SU-DHL-6 (cell line): ENCODE measurements around the gene ADRB1.

Experiments
- H2AFZ ChIP-seq: fragments of 200-600 bp; sonication (generic); 2 replicates; pipeline ENCODE4 v1.6.1; 2014; ENCODE audit warnings: low read depth, mild to moderate bottlenecking, moderate library complexity, mixed read lengths, antibody characterized with exemption, low read length; ENCODE audit not compliant: severe bottlenecking
- H3F3A ChIP-seq: fragments of 200-600 bp; shearing (Covaris generic); 2 replicates; pipeline ENCODE4 v1.6.0; 2016; ENCODE audit warnings: antibody characterized with exemption, mild to moderate bottlenecking; ENCODE audit not compliant: insufficient read depth
- H3K27ac ChIP-seq: fragments of 200-600 bp; sonication (generic); 2 replicates; pipeline ENCODE4 v1.5.1; 2016; ENCODE audit warnings: low read depth, mild to moderate bottlenecking, low read length, moderate library complexity, mixed read lengths
- H3K27me3 ChIP-seq: fragments of 200-600 bp; sonication (generic), shearing (Covaris generic); 2 replicates; pipeline ENCODE4 v1.6.0; 2014; ENCODE audit warnings: mild to moderate bottlenecking, low read length
- H3K36me3 ChIP-seq: fragments of 200-600 bp; sonication (generic); 2 replicates; pipeline ENCODE4 v1.6.1; 2014; ENCODE audit warnings: mild to moderate bottlenecking, low read length, mixed read lengths
- H3K4me2 ChIP-seq: fragments of 300-600, 200-600 bp; shearing (Covaris generic), sonication (generic); 2 replicates; pipeline ENCODE4 v1.6.0; 2014; ENCODE audit warnings: low read length, low read depth, mild to moderate bottlenecking; ENCODE audit not compliant: poor library complexity, severe bottlenecking
- H3K4me3 ChIP-seq: fragments of 200-600 bp; sonication (generic); 2 replicates; pipeline ENCODE4 v1.5.1; 2014; ENCODE audit warnings: antibody characterized with exemption, low read length, mild to moderate bottlenecking, mixed read lengths; ENCODE audit not compliant: insufficient read depth, poor library complexity, severe bottlenecking
- H3K79me2 ChIP-seq: fragments of 200-600 bp; sonication (generic); 2 replicates; pipeline ENCODE4 v1.6.1; 2014; ENCODE audit warnings: mild to moderate bottlenecking, low read length, moderate library complexity; ENCODE audit not compliant: insufficient read depth
- H3K9ac ChIP-seq: fragments of 200-600 bp; sonication (generic); 2 replicates; pipeline ENCODE4 v1.7.0; 2014; ENCODE audit warnings: mild to moderate bottlenecking, low read length
- H3K9me2 ChIP-seq: fragments of 200-600 bp; sonication (generic); replicated peaks from 2 replicates; pipeline ENCODE4 v1.6.1; 2014; ENCODE audit warnings: low read length; ENCODE audit not compliant: insufficient read depth
- H3K9me3 ChIP-seq: fragments of 200-600 bp; sonication (generic); 2 replicates; pipeline ENCODE4 v1.6.1; 2014; ENCODE audit warnings: low read length, mixed read lengths; ENCODE audit not compliant: insufficient read depth
- H4K20me1 ChIP-seq: fragments of 200-600 bp; sonication (generic); 2 replicates; pipeline ENCODE4 v1.6.1; 2014; ENCODE audit warnings: low read depth, mild to moderate bottlenecking, antibody characterized with exemption, low read length, moderate library complexity, mixed read lengths
- EZH2phosphoT487 ChIP-seq: fragments of 200-600 bp; sonication (generic), shearing (Covaris generic); conservative IDR thresholded peaks from 2 replicates; pipeline ENCODE4 v1.6.1; 2018; ENCODE audit warnings: mild to moderate bottlenecking, antibody characterized with exemption, low read length, moderate library complexity, mixed read lengths
- TF ChIP-seq, protein P1 (sequence below): fragments of 200-600 bp; sonication (generic); IDR thresholded peaks from one replicate; pipeline ENCODE4 v1.5.1; 2017; ENCODE audit warnings: antibody characterized with exemption, mild to moderate bottlenecking, low read length, moderate library complexity; ENCODE audit not compliant: insufficient read depth, poor library complexity, severe bottlenecking

Gene ADRB1

DNA sequence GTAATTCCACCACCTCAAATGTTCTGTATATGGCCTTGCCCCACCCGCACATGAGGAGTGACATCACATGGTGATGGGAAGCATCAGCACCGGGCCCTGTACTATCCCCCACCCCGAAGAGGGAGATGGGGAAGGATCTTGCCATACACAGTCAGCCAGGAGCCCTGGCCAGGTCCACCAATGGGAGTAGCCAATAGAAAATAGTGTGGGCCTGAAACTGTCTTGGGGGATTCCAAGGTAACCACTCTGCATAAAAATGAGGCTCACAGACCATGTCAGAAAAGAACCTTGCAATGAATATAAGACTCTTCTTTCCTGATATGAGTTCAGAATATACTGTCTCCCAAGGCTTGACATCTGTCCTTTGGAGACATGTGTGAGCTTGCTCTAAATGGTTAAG, 51.1 kb downstream of the ADRB1 start:
- TF ChIP-seq EZH2phosphoT487, result no peak
- TF ChIP-seq, protein P1, sequence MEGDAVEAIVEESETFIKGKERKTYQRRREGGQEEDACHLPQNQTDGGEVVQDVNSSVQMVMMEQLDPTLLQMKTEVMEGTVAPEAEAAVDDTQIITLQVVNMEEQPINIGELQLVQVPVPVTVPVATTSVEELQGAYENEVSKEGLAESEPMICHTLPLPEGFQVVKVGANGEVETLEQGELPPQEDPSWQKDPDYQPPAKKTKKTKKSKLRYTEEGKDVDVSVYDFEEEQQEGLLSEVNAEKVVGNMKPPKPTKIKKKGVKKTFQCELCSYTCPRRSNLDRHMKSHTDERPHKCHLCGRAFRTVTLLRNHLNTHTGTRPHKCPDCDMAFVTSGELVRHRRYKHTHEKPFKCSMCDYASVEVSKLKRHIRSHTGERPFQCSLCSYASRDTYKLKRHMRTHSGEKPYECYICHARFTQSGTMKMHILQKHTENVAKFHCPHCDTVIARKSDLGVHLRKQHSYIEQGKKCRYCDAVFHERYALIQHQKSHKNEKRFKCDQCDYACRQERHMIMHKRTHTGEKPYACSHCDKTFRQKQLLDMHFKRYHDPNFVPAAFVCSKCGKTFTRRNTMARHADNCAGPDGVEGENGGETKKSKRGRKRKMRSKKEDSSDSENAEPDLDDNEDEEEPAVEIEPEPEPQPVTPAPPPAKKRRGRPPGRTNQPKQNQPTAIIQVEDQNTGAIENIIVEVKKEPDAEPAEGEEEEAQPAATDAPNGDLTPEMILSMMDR, result no peak
- H3K4me2 ChIP-seq, result peak overlapping the region; percentile 77
- H3K27ac ChIP-seq, result peak overlapping the region; percentile 85
- H3F3A ChIP-seq, result no peaks in the 10 kb centered on the region
- H3K9me3 ChIP-seq, result peaks cover 8% of the 10 kb centered on the region; the same call in 1 of the 2 replicates
- no peaks in the 10 kb centered on the region for H4K20me1 ChIP-seq
- no peaks in the 10 kb centered on the region; the same call in 1 of the 2 replicates for H3K36me3 ChIP-seq
- no peaks in the 10 kb centered on the region for H3K79me2 ChIP-seq
- peak overlapping the region; percentile 47 for H3K9ac ChIP-seq
- H3K9me2 ChIP-seq, result no peaks in the 10 kb centered on the region
- H3K27me3 ChIP-seq, result no peaks in the 10 kb centered on the region
- no peak overlapping the region for H3K4me3 ChIP-seq
- no peak overlapping the region for H2AFZ ChIP-seq

DNA sequence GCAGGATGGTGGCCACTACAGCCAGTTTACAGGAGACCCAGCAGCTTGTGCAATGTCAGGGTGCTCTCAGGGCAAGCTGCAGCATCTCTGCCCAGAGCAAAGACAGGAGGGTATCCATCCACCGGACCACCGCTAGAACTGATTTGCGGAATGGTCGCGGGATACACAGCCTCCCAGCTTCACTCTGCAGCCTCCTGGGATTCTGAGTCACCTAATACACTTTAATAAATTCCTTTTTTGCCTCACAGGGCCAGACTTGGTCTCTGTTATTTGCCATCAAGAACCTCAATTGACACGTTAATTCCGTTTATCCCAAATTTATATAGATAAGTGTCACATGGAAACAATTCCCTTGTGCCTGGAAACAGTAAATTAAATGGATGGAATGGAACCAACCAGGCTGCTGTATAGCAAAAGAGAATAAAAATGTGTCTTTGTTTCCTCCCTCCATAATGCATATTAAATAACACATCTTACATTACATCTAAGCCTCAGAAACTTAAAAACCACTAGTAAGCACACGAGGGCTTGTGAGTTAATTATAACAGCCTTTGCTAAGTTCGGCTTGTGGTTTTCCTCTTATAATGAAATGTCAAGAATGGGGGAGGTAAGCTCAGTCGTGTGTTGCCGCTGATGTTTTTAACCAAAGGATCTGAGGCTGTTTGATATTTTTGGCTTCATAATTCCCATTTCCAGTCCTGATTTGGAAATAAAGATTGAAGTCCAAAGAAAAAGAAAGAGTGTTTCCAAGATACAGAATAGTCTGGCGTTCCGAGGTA, 52.1 kb downstream of the ADRB1 start:
- peak overlapping the region; percentile 47 for H3K9ac ChIP-seq
- no peaks in the 10 kb centered on the region; the same call in 1 of the 2 replicates for H3K36me3 ChIP-seq
- H3K27ac ChIP-seq, result peak overlapping the region; percentile 85
- H3K27me3 ChIP-seq, result no peaks in the 10 kb centered on the region
- peak overlapping the region; percentile 77 for H3K4me2 ChIP-seq
- H3K4me3 ChIP-seq, result peak overlapping the region; percentile 32
- TF ChIP-seq, protein P1, result no peak
- TF ChIP-seq EZH2phosphoT487, result no peak
- no peaks in the 10 kb centered on the region for H3K79me2 ChIP-seq
- H3K9me3 ChIP-seq, result peaks cover 8% of the 10 kb centered on the region; the same call in 1 of the 2 replicates
- no peaks in the 10 kb centered on the region for H3F3A ChIP-seq
- no peak overlapping the region for H2AFZ ChIP-seq
- H3K9me2 ChIP-seq, result no peaks in the 10 kb centered on the region
- H4K20me1 ChIP-seq, result no peaks in the 10 kb centered on the region
